AG10803 (cell line): ENCODE results near the gene IL9.

Experiments
- DNase-seq: peaks from one replicate; pipeline ENCODE4 v3.0.0; 2010; ENCODE audit warnings: low read depth
- H3K4me3 ChIP-seq: 2 replicates; pipeline ENCODE4 v1.5.1; 2011; ENCODE audit warnings: mild to moderate bottlenecking, low read length, control low read depth
- CTCF ChIP-seq: conservative IDR thresholded peaks from 2 replicates; pipeline ENCODE4 v1.5.1; 2011; ENCODE audit warnings: mild to moderate bottlenecking, low read length, control low read depth, inconsistent platforms

IL9 gene

GRCh38 chr5:135851915-135852845 is 43.5 kb downstream of the IL9 start:
- TF ChIP-seq CTCF = no peak
- no peak overlapping the region for H3K4me3 ChIP-seq
- DNase-seq = no peak

GRCh38 chr5:135851186-135851914 is 44.3 kb downstream of the IL9 start:
- H3K4me3 ChIP-seq = no peak overlapping the region
- DNase-seq = no peak
- no peak for TF ChIP-seq CTCF

GRCh38 chr5:135850671-135851070 is 45.0 kb downstream of the IL9 start:
- no peak for TF ChIP-seq CTCF
- DNase-seq = no peak
- H3K4me3 ChIP-seq = no peak overlapping the region

- no peak overlapping the region for H3K4me3 ChIP-seq
- DNase-seq = no peak
- no peak for TF ChIP-seq CTCF
These were observed 45.4 kb downstream of the IL9 start for GRCh38 chr5:135850231-135850630.

- H3K4me3 ChIP-seq = no peak overlapping the region
- DNase-seq = no peak
- no peak for TF ChIP-seq CTCF
These were observed 47.7 kb downstream of the IL9 start for GRCh38 chr5:135847976-135848375.

GRCh38 chr5:135846311-135846710 is 49.3 kb downstream of the IL9 start:
- H3K4me3 ChIP-seq = no peak overlapping the region
- DNase-seq = no peak

More at GRCh38 chr5:135846311-135846710, 49.3 kb downstream of the IL9 start:
- no peak for TF ChIP-seq CTCF
